ENCODE results near the gene ZNF503.
A peak's percentile ranks its signal among the peaks of the same experiment; 100 is the strongest.

Gene ZNF503, protein sequence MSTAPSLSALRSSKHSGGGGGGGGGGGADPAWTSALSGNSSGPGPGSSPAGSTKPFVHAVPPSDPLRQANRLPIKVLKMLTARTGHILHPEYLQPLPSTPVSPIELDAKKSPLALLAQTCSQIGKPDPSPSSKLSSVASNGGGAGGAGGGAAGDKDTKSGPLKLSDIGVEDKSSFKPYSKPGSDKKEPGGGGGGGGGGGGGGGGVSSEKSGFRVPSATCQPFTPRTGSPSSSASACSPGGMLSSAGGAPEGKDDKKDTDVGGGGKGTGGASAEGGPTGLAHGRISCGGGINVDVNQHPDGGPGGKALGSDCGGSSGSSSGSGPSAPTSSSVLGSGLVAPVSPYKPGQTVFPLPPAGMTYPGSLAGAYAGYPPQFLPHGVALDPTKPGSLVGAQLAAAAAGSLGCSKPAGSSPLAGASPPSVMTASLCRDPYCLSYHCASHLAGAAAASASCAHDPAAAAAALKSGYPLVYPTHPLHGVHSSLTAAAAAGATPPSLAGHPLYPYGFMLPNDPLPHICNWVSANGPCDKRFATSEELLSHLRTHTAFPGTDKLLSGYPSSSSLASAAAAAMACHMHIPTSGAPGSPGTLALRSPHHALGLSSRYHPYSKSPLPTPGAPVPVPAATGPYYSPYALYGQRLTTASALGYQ

DNA sequence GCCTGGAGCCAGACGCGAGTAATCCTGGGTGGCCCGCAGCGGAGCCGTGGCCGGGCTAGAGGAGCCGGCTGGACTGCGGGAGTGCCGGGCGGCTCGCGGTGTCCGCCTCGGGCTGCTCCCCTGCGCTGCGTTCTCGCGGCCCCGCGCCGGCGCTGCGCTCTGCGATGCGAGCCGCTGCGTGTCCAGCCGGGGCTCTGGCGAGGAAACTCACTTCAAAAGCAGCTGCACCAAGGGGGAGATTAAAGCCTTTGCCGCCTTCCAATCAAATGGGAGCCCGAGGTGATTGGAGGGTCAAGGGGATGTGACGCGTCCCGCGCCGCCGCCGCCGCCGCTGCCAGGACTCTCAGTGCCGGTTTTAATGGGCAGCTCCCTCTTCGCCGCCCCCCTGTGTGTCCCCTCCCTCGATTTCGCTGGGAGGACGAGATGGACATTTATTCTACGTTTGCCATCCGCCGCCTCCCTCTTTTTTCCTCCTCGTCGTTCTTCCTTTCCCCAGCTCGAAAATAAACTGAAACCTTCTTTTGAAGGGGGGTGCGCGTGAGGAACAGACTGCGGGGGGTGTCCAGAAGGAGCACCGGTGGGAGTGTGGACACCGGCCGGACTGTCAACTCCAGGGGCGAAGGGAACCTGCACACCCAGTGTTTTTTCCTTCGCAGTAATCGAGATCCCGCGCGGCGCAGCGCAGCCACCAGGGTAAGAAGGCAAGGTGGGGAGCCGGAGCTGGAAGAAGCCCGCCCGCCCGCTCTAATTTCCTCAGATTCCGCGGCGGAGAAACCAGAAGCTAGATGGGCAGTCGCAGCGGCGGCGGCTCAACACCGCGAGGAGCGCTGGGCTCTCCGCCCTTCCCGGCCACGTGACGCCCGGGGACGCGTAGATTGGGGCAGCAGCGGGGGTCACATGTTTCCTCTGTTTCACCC lies at the start of gene ZNF503:
TSS of gene ZNF503 (minus strand) at position 196 of the 917 bp plus-strand sequence. CDS start 345 bp downstream, outside the sequence.
- DNase-seq, result peak; percentile 92

- DNase-seq, result no peak
Observed at GRCh38 chr10:75450644-75451640, 49.4 kb upstream of the ZNF503 start.

DNA sequence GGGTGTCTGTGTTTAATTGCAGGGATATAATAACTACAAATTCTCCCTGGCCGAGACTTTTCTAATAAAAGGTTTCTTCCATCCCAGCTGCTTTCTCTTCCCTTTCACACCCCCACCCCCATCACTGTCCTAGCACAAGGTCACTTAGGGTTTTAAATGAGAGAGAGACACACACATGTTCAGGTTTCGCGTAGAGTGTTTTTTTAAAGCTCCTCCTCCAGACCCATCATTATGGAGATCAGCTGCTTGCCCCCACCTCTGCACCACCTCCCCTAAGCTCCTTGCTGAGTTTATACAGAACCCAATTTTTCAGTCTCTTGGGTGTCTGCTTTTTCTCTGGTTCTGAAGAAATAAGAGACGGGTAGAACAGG lies 48.5 kb upstream of the ZNF503 start:
- DNase-seq, result no peak

DNA sequence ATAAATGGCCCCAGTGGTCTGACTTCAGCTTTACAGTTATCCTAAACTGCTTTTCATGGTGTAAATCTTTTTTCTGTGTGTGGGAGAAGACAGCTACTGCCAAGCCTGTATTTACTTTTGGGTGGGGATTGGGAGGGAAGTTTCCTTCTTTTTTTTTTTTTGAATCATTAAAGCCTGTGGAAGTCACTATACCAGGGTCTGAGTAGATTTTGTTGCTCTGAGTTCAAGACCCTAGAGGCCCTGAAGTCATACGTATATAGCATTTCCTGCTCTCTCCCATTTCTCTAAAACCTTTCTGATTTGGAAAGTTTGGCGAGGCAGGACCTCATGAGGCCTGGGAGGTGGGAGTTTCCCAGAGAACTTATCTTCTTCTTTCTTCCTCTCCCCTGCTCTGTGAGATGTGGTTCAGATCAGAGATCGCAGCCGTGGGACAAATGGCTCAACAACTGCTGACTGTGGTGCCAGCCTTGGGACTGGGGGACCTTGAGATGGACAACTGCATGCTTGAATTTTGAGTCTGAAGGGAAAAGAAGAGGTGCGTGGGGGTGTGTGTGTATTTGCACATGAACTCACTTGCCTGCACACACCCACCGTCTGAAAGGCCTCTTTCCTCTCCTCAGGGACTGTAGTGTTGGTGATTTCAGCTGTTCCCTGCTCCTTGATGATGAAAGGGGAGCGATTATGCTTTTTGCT lies 48.0 kb upstream of the ZNF503 start:
- DNase-seq, result no peak

GRCh38 chr10:75448166-75448565 lies 46.6 kb upstream of the ZNF503 start:
- no peak for DNase-seq

DNA sequence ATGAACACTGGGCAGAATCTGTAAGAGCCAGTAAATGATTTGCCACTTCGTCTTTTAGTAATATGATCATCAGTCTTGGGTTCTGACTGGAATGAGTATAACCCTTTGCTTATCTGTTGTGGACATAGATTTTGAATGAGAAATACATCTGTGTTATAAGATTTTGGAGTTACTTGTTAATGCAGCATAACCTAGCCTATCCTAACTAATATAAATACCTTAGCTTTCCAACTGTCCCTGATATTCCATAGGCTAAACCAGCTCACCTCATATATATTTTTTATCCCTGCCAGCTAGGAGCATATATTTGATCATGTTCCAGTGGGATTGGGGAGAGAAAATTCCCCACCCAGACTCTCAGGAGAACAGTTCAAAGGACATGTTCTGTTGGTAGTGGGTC lies 44.9 kb upstream of the ZNF503 start:
- no peak for DNase-seq

GRCh38 chr10:75444781-75445386 lies 43.3 kb upstream of the ZNF503 start:
- DNase-seq, result no peak

DNA sequence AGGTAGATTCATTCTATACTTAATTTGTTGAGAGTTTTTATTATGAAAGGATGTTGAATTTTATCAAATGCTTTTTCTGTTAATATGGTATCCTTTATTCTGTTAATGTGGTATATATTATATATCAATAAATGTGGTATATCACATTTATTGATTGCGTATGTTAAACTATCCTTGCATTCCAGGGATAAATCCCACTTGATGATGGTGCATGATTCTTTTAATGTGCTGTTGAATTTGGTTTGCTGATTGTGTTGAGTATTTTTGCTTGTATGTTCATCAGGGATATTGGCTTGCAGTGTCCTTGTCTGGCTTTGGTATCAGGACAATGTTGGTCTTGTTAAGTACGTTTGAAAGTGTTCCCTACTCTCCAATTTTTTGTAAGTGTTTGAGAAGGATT lies 41.8 kb upstream of the ZNF503 start:
- DNase-seq, result no peak

- DNase-seq, result no peak
Observed at GRCh38 chr10:75441682-75442081, 40.1 kb upstream of the ZNF503 start.

GRCh38 chr10:75441196-75441595 lies 39.6 kb upstream of the ZNF503 start:
- DNase-seq, result no peak

- no peak for DNase-seq
Observed at GRCh38 chr10:75440271-75440793, 38.8 kb upstream of the ZNF503 start.

DNA sequence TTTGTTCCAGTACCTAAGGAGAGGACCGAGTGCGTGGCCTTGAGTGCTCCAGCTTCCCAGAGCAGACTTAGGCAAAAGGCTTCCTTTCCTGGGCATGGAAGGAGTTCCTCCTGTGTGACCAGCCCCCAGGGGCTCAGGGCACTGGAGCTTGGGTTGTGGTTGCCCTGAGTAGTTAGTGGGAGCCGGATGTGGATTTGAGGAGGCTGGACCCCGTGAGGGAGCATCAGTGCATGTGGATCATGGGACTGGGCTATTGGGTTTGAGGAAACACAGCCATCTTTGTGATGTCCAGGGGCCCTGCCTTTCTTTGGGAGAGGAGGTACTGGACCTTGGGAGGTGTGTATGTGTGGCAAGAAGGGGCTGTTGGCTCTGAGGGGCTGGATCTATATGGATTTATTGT lies 38.2 kb upstream of the ZNF503 start:
- no peak for DNase-seq

DNA sequence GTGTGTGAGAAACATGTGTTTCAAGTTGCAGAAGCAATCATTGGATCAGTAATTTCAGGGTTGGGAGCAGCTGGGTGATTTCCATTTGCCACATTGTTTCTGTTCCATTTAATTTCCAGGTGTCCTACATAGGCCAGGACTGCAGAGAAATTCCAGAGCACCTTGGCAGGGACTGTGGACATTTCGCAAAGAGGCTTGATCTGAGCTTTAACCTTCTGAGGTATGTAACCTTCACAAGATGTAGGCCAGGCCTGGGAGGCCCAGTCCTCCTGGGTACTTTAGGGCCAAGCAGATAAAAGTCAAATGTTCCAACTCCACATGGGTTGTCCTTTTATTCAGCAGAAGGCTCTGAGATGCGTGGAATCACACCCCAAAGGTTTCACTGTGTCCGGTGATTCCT lies 36.7 kb upstream of the ZNF503 start:
- DNase-seq, result no peak

DNA sequence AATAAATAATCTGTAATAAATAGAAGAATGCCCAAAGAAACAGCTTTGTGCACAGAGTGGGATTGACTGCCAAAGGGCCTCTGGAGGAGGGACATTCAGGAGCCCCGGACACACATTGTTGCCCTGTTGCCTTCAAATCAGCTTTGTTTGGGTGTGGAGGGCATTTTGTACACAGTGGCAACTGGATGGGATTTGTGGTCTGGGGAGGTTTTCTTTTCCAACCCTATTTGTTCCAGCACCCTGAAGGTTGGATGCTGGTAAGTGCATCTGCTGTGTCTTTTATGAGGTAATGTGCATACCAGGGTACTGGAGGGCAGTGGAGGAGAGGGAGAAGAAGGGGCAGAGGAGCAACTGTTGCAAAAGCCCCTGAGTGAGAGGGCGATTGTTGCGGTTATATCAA lies 36.1 kb upstream of the ZNF503 start:
- DNase-seq, result no peak

DNA sequence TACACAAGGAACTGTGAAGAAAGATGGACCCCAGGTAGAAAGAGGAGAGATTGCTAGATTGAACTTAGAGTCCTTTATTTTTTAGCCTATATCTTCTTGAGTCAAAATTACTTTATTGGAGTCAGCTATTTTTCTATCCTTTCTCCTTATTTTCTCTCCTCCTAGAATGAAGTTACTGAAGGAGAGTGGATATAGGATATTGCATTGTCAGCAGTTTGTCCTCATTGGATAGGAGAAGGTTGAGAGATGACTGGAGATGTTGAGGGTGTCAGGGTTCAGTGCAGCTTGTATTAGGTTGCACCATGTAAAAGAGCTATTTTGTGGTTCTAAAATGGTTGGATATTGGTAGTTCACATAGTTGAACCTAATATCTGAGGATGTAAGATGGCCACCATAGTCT lies 35.3 kb upstream of the ZNF503 start:
- no peak for DNase-seq

GRCh38 chr10:75435291-75435690 lies 33.7 kb upstream of the ZNF503 start:
- no peak for DNase-seq

DNA sequence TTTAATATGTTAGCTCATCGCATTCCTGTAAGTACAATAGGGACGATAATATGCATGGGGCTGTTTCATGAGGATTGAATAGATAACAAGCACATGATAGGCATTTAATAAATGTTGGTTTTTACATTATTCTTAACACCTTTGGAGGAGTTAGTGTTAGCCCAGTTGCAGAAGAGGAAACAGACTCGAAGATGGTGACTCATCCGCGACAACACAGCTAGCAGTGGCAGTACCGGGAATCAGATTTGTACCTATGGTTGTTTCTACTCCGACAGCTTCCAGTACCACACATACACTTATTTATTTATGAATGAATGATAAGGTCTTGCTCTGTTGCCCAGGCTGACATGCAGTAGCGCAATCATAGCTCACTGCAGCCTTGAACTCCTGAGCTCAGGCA lies 32.7 kb upstream of the ZNF503 start:
- DNase-seq, result no peak

- DNase-seq, result no peak
Observed at GRCh38 chr10:75433216-75433615, 31.7 kb upstream of the ZNF503 start.

DNA sequence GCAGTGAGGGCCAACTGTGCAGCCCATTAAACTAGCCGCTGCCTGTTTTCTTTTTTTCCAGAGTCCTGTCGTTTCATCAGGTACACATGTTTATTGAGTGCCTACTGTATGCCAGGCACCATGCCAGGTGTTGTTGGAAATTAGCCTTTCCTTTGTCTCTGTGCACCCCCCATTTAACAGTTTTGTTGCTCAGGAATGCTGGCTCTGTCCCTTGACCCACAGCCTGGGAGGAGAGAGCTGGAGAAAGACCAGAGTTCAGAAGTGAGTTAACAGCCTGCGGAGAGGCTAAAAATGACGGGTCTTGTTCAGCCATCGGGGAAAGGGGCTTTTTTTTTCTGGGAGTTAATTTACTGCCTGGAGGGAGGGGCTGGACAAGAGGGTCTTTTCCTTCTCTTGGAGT lies 31.2 kb upstream of the ZNF503 start:
- no peak for DNase-seq

- DNase-seq, result no peak
Observed at GRCh38 chr10:75432176-75432575, 30.6 kb upstream of the ZNF503 start.

Data from GF-D8 (cell line).